GM18511 (cell line): ENCODE results near the gene IGFBP3.

Experiments used
- ATAC-seq: cut with Tn5 transposase; IDR thresholded peaks from one replicate; pipeline ENCODE4 v1.9.1; 2021; ENCODE audit warnings: mild to moderate bottlenecking, moderate library complexity; ENCODE audit not compliant: unreplicated experiment

Gene IGFBP3

GRCh38 chr7:45923290-45923689 is 2.2 kb upstream of the IGFBP3 start:
- peak; percentile 58 for ATAC-seq

- ATAC-seq, result peak; percentile 16
These were observed 1.7 kb upstream of the IGFBP3 start for GRCh38 chr7:45922810-45923209.

DNA sequence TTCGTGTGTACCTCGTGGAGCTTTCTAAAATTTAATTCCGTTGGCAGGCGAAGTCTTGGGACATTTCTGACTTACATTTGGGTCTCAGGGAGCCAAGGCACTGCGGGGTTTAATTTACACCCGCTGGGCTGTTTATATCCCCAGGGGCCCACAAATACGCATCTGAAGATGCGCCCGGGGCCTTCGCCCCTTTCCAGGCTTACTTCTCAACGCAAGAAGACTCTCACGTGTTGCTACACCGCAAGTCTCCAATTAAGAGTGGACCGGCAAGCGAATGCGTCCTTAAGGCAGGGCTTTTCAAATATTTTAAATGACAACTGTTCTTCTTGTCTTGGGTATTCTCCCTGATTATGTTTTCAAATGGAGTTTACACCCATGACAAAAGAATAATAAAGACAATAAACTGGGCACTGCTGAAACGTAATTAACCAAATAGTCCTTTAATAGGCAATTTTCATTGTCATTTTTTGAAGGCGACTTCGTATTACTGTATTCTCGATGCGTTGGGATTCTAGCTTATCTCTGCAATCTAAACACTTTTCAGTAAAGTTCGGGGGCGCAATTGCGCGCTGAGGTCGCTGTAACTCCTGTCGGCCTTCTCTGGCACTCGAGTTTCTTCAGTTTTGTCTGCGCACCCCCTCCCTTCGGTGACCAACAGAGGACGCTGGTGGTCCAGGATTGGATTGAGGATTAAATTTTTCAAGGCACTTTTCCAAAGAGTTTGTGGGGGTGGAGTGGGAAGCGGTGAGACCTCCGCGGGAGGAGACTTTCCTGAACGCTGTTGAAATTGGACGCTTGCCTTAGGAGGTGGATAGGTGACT is 837 bp upstream of the IGFBP3 start:
- no peak for ATAC-seq

GRCh38 chr7:45921381-45921698 is 268 bp upstream of the IGFBP3 start:
- no peak for ATAC-seq

DNA sequence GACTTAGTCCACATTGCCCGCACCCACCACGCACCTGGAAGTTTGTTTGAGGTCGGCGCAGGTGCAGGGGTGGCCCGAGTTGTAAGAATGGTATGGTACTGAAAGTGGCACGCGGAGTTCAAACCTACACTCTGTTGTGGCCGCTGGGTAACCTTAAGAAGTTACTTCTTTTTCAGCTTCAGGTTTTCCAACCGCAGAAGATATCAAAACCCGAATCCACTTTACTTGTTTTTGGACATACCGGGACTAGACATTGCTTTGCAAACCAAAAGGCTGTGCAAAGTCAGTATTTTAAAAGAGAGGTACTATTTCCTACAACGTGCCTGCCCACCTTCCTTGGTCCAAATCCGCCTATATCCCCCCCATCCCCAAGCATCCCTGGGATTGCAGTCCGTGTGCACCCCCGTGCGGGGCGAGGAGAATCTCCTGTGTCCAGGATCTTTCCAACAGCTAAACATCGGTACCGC is 1.0 kb downstream of the IGFBP3 start:
- no peak for ATAC-seq

- ATAC-seq, result no peak
These were observed 1.8 kb downstream of the IGFBP3 start for GRCh38 chr7:45919231-45919784.

DNA sequence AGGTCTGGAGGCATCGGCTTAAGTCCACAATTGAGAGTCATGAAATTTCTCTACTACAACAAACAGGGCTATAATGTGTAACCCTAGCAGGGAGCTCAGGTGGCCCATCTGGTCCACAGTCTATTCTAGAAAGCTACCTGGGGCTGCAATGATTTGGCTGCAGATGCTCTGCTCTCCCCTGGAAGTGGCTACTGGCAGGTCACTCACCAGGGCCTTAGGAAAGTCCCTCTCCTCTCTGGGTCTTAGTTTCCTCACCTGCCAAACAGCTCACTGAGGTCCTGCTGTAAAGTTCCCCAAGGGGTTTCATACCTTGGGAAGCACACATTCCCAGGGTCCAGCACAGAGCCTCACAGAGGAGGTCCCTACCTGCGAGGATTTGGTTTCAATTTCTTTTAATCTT is 2.5 kb downstream of the IGFBP3 start:
- ATAC-seq, result no peak

DNA sequence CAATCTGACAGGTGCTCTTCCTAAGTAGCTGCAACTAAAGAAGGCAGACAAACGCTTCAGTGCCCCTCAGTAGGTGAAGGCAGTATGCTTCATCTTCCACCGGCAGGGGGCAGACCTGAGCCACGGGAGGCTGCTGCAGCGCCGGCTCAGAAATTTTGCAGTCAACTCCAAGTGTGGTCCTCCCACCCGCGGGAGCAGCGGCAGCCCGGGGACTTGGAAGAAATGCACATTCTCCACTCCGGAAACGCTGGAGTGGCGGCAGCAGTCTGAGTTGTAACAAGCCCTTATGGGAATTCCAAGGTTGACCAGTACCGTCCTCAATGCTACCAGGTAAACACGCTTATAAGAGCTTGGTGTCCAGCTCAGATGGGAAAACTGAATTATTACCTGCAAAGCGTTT is 3.4 kb downstream of the IGFBP3 start:
- ATAC-seq, result peak; percentile 78

DNA sequence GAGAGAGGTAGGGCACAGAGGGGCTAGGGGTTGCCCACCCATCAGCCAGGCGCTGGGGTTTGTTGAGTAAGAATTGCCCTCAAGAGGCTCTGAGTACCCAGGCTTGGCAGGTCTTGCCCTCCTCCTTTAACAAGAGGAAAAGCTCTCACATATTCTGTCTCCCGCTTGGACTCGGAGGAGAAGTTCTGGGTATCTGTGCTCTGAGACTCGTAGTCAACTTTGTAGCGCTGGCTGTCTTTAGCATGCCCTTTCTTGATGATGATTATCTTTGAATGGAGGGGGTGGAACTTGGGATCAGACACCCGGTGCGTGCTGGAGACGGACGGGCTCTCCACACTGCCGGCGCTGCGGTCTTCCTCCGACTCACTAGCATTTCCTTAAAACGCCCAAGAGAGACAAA is 4.0 kb downstream of the IGFBP3 start:
- ATAC-seq, result no peak

DNA sequence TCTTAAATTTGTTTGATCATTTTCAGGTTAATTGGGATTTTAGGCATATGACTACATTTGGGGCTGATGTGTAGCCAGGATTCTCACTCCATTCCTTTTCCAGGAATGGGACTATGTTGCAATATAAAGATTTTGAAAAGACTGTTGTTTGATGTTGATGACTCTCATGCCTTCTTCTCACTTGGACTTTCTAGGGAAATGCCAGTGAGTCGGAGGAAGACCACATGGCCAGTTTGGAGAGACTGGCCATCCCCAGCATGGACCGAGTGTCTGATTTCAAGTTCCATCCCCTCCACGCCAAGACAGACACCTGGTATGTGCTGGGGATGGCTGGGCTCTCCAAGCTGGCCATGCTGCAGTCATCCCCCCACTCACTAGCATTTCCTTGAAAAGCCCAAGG is 5.5 kb downstream of the IGFBP3 start:
- ATAC-seq, result no peak

DNA sequence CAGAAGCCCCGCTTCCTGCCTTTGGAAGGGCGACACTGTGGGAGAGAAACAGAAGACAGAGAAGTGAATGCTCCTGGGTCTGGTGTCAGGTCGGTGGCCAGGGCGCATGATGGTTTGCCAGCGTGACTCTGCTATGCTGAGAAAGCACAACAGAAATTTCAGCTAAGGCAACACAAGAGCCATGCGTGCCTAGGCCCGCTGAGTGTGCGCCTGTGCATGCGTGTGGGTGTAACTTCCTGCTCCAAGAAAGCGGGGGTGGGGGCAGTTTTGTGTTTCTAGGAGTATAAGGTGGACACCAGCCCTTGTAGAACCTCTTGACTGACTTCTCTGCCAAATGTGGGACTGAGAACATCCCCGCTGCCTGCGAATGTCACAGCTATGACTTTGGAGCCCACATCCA is 6.2 kb downstream of the IGFBP3 start:
- ATAC-seq, result no peak

DNA sequence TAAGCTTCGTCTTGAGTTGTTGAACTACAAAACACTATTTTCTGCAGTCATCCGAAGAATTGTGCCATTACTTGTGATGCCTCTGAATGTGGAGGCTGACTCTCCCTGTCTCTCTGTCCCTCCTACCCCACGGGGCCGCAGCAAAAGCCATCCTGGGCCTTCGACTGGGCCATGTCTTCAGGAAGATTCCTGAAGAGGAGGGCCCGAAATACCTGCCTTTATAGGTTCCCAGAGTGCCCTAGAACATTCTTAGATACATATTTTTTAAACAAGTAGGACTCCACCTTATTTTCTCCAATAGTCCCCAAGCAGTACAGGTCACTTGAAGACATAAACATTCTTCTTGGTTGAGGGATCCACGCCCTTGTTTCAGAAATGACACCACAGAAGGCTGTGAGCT is 8.1 kb downstream of the IGFBP3 start:
- no peak for ATAC-seq

DNA sequence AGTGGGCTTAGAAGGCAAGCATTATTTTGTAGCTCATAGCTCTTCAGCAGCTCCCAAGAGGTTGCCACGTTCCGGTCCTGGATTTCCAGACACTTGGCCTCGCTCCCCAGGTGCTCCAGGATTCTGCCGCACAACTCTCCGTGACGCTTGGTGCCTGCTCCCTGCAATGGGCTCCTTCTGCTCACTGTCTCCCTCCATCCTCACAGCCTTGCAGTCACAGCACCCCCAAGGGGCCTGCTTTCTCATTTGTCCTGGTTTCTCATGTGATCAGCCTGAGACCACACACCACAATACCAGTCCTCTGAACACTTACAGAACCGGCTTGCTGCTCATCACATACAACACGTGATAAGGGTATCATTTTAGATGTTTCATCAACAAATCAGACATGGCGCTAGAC is 9.8 kb downstream of the IGFBP3 start:
- ATAC-seq, result no peak

GRCh38 chr7:45910855-45911254 is 10.2 kb downstream of the IGFBP3 start:
- no peak for ATAC-seq

DNA sequence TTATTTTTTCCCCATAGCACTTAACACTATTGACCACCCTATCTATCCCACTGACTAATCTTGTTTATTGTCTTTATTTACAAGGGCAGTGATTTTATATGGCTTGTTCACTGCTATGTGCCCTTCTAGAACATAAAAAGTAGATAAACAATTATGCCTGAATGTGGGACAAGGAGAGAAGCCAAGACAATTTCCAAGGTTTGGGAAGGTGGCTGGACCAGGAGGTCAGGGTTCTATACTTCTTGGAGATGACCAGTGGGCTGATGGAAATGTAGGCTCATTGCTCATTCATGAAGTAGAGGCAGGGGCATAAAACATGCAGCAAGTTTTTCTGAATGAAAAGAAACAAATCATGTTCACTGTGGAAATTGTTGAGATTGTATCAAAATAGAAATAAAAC is 11.5 kb downstream of the IGFBP3 start:
- ATAC-seq, result no peak

DNA sequence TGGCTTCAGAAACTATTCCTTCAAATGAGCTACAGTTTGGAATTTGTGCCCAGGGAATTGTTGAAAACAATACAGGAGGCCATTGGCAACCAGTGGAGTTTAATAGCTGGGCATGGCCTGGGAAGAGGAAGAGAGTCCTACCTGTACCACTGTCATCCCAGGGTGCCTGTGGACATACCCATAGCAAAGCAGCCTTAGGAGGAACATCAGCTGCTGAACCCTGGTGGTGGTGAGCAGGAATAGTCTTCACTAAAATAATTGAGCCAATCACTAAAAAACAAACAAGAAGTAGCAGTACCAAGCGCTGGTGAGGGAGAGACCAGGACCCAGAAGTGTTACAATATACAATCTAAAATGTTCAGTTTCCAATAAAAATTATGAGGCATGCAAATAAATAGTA is 18.3 kb downstream of the IGFBP3 start:
- no peak for ATAC-seq

GRCh38 chr7:45901566-45901965 is 19.5 kb downstream of the IGFBP3 start:
- ATAC-seq, result no peak

- no peak for ATAC-seq
These were observed 22.9 kb downstream of the IGFBP3 start for GRCh38 chr7:45898222-45898621.

DNA sequence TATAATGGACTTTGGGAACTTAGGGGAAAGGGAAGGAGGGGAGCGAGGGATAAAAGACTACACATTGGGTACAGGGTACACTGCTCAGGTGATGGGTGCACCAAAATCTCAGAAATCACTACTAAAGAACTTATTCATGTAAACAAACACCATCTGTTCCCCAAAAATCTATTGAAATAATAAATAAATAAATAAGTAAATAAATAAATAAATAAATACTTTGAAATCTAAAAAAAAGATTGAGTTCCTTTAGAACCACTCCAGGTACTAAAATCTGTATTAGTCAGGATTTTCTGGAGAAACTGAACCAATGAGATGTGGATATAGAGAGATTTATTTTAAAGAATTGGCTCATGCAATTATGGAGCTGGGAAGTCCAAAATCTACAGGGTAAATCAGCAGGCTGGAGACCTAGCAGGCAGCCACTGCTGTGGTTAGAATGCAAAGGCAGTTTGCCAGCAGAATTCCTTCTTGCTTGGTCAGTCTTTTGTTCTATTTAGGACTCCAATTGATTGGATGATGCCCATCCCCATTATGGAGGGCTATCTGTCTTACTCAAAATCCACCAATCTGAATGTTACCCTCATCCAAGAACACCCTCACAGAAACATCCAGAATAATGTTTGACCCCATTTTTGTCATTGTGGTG is 23.9 kb downstream of the IGFBP3 start:
- no peak for ATAC-seq

DNA sequence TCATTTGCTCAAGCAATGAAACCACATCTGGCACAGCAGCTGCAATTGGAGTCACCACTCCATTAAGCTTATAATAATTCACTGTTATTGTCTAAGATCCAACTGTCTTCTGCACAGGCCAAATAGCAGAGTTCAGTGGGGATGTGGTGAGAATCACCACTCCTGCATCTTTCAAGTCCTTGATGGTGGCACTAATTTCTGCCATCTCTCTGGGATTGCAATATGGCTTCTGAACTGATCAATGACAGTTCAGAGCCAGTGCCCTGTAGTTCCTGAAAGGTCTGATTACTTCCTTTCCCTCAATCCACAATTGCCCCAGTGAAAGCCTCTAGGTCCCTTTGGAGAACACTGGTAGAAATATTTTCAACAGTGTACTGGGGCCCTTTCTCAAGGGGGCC is 26.4 kb downstream of the IGFBP3 start:
- no peak for ATAC-seq

- ATAC-seq, result no peak
These were observed 26.9 kb downstream of the IGFBP3 start for GRCh38 chr7:45893996-45894664.
